ENCODE data around the gene TSPEAR.

- TF ChIP-seq CTCF (IDR thresholded peaks at IDR 0.05; ENCODE audit: low read length) = no peak
- TF ChIP-seq EZH2 (IDR thresholded peaks at IDR 0.05; ENCODE audit: borderline replicate concordance, low read length) = no peak
These were observed 46.7 kb downstream of the TSPEAR start for GRCh38 chr21:44664691-44665090.
